GM21447 (cell line): Measurements from ENCODE around the gene WNT3A.

Experiments
- ATAC-seq: cut with Tn5 transposase; IDR thresholded peaks from one replicate; pipeline ENCODE4 v1.9.1; 2021; ENCODE audit not compliant: unreplicated experiment

WNT3A gene

DNA sequence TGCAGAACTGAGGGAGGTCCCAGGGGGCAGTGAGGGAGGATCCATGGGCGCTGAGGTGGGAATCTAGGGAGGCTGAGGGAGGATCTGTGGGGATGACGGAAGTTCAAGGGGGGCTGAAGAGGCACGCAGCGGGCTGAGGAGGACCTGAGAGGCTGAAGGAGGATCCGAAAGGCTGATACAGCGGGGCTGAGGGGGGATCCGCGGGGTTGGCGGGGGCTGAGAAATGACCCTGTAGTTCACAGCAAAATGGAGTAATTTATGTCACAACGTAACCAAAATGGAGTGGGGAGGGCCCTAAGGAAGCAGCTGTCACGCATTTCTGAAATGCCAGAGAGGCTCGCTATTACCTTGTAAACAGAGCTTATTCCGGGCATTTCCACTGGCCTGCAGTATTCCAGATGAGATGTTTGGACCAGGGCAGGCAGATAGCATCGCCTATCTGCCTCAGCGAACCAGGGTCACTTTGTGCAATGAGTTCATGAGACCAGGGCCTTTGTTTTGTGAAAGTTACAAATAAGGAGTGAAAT, 103.2 kb downstream of the WNT3A start:
- ATAC-seq: no peak

GRCh38 chr1:228110556-228110955, 103.8 kb downstream of the WNT3A start:
- no peak for ATAC-seq
